GM18498 (cell line): ENCODE measurements around the gene CBLC.
"Not testable (repeated sequence)": the region's sequence is repeated elsewhere in the genome, so short reads cannot be mapped to it uniquely, and the experiment has no call there.

Experiments used
- ATAC-seq: cut with Tn5 transposase; IDR thresholded peaks from one replicate; pipeline ENCODE4 v1.9.1; 2021; ENCODE audit warnings: mild to moderate bottlenecking, moderate library complexity; ENCODE audit not compliant: unreplicated experiment

Gene CBLC

GRCh38 chr19:44765033-44765948 is 12.4 kb upstream of the CBLC start:
- no peak for ATAC-seq

- ATAC-seq, result no peak
Observed at GRCh38 chr19:44765949-44766335, 11.7 kb upstream of the CBLC start.

DNA sequence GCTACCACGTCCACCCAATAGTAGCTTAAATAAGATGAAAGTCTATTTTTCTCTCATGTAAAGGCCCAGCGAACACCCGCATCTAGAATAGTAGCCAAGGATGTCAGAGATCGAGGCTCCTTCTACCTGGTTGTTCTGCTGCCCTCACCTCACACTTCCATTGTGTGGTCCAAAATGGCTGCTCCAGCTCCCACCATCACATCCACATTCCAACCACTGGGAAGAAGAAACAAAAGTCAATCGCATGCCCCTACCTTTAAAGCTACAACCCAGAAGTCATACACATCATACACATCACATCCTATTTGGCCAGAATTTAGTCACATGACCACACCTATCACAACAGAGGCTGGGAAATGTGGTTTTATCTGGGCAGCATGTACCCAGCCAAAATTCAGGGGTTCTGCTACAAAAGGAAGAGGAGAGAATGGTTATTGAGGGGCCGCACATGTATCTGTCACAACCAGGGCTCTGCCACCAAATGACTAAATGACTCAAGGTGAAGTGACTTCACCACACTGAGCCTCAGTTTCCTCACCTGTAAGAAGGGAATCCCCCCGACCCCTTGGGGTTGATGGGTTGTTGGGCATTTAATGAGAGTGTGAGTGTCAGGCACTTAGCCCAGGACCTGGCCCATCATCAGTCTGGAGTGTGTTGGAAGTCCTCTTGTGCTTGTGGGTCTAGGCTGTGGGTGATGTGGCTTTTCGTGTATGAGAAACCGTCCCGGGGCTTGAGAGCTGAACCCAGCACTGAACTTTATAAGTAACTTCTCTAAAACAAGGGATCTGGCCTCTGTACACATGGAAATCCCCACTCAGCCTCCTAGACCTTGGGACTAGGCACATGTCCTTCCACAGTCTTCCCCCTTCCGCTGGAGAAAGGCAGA is 10.2 kb upstream of the CBLC start:
- no peak for ATAC-seq

DNA sequence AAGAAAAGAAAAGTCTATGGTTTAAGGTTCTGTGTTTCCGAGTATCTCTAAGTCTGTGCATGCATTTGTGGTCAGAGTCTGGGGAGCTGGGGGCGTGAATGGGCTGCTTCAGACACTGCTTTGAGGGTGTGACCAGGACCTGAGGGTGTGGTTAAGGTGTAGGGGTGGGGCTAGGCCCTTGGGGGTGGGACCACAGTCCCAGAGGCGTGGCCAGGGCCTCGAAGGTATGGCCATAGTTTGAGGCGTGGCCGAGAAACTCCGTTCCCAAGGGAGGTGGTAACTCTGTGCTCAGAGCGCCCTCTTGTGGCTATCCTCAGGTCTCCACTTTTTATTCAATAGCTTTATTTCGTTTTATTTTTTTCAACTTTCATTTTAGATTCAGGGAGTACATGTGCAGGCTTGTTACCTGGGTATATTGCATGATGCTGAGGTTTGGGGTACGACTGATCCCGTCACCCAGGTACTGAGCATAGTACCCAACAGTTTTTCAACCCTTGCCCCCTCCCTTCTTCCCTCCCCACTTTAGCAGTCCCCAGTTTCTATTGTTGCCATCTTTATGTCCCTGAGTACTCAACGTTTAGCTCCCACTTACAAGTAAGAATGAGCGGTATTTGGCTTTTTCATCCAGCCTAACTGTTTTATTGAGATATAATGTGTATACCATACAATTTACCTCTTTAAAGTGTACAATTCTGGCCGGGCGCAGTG is 7.0 kb upstream of the CBLC start:
- peak; percentile 99 for ATAC-seq

DNA sequence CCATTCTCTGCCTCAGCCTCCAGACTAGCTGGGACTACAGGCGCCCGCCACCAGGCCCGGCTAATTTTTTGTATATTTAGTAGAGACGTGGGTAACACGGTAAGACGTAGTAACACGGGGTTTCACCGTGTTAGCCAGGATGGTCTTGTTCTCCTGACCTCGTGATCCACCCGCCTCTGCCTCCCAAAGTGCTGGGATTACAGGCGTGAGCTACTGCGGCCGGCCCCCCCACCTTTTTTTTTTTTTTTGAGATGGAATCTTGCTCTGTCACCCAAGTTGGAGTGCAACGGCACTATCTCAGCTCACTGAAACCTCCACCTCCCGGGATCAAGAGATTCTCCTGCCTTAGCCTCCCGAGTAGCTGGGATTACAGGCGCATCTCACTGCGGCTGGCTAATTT is 5.5 kb upstream of the CBLC start:
- ATAC-seq, result not testable (repeated sequence)

DNA sequence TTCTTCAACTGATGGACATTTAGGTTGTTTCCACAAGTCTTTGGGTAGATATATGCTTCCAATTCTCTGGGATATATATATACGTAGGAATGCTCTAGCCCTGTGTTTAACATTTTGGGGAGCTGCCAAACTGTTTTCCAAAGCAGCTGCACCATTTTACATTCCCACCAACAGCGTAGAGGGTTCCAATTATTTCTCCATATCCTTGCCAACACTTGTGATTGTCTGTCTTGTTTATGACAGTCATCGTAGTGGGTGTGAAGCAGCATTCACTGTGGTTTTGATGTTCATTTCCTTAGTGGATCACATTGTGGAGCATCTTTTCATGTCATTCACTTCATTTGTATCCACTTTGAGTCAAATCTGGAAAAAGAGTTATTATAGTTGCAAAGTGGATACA is 4.7 kb upstream of the CBLC start:
- ATAC-seq, result no peak

GRCh38 chr19:44775676-44776240 is 1.9 kb upstream of the CBLC start:
- ATAC-seq, result no peak

GRCh38 chr19:44776402-44777096 is 1.1 kb upstream of the CBLC start:
- ATAC-seq, result no peak

DNA sequence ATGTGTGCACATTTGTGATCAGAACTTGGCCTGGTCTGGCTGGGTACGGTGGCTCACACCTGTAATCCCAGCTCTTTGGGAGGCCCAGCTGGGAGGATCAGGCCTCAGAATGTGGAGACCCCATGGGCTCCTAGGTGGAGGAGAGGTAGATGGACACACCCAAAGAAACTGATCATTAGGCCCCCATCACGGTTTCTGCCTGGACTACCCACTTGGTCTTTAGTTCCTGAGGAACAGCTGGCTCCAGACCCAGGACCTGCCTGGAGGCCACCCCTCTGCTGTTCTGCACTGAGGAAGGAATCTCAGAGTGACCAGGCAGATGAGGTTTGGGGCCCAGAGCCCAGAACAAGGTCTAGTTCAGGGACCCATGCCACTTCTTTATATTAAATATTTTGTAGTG is 1.5 kb downstream of the CBLC start:
- no peak for ATAC-seq

DNA sequence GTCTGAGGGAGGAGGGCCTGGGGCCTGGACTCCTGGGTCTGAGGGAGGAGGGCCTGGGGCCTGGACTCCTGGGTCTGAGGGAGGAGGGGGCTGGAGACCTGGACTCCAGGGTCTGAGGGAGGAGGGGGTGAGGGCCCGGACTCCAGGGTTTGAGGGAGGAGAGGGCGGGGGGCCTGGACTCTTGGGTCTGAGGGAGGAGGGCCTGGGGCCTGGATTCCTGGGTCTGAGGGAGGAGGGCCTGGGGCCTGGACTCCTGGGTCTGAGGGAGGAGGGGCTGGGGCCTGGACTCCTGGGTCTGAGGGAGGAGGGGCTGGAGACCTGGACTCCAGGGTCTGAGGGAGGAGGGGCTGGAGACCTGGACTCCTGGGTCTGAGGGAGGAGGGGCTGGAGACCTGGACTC is 4.0 kb downstream of the CBLC start:
- ATAC-seq, result not testable (repeated sequence)

- no peak for ATAC-seq
Observed at GRCh38 chr19:44782729-44783128, 5.0 kb downstream of the CBLC start.

DNA sequence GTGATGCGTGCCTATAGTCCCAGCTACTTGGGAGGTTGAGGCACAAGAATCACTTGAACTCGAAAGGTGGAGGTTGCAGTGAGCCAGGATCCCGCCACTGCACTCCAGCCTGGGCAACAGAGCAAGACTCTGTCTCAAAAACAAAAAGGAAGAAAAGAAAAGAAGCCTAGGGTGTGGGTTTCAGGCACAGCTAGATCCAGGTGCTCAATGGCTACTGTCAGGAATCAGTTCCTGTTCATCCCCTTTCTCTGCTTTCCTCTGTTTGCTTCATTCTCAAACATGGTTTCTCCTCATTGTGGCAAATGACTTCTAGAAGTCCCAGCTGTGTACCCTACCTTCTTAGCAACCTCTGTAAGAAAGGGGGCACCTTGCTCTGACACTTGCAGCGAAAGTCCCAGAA is 5.9 kb downstream of the CBLC start:
- no peak for ATAC-seq

DNA sequence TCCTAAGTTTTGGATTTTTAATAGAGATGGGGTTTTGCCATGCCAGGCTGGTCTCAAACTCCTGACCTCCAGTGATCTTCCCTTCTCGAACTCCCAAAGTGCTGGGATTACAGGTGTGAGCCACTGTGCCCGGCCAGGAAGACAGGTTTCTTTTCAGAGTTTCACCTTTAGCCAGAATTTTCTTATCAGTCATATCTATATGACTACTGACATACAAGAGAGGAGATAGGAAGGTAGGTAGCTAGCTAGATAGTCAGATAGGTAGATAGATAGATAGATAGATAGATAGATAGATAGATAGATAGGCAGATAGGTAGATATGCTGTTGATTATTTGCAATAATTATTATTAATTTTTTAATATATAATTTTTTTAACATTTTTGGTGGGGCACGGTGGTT is 7.6 kb downstream of the CBLC start:
- no peak for ATAC-seq

- ATAC-seq, result no peak
Observed at GRCh38 chr19:44785993-44786392, 8.3 kb downstream of the CBLC start.

GRCh38 chr19:44788971-44789370 is 11.3 kb downstream of the CBLC start:
- no peak for ATAC-seq

GRCh38 chr19:44789943-44790483 is 12.3 kb downstream of the CBLC start:
- ATAC-seq, result no peak

DNA sequence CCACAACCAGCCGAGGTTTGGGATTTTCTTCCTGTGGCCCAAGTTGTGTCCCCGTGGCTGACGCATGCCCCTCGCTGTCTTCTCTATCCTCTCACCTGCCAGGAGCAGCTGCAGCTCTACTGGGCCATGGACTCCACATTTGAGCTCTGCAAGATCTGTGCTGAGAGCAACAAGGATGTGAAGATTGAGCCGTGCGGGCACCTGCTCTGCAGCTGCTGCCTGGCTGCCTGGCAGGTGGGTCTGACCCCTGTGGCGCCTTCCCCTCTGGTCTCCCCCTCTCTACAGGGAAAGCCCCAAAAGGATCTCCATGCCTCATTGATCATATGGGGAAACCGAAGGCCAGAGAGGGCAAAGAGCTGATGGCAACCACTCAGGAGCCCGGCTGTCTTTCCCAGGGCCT is 14.6 kb downstream of the CBLC start:
- ATAC-seq, result no peak

- no peak for ATAC-seq
Observed at GRCh38 chr19:44794610-44795009, 16.9 kb downstream of the CBLC start.

GRCh38 chr19:44795398-44795987 is 17.8 kb downstream of the CBLC start:
- no peak for ATAC-seq

DNA sequence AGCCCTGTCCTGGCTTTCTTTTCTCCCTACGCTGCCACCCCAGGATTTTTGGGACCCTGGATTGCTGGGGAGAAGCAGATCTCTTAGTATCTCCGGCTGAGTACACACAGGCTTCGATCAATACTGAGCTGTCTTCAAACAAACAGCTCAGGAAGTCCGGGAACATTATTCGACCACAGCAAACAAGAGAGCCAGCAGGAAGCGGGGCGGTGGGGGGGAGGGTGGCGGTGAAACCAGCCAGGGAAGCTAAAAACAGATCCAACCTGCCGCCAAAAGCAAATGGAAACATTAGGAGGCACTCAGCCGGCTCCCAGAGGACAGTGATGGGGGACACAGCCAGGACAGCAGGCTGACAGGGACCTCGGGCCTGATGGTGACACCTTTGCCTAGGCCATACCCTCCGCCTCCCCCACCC is 19.0 kb downstream of the CBLC start:
- no peak for ATAC-seq
